Measurements from ENCODE around the gene FGL2.
"Not testable (repeated sequence)": the region's sequence is repeated elsewhere in the genome, so short reads cannot be mapped to it uniquely, and the experiment has no call there.

The FGL2 gene

GRCh38 chr7:77199013-77199966 lies at the start of gene FGL2:
Gene FGL2, minus strand, starts transcription at chr7:77199819. Its CDS starts 26 bp downstream, at chr7:77199793.
- DNase-seq = peak in 5 of 6 experiments; percentile 15 to 27 (median 19)

GRCh38 chr7:77248154-77248553 lies 48.5 kb upstream of the FGL2 start:
- DNase-seq = no peak

- DNase-seq = peak; percentile 63 to 84 (median 80)
Measured at GRCh38 chr7:77247206-77247850, 47.7 kb upstream of the FGL2 start.

- DNase-seq = no peak
Measured at GRCh38 chr7:77246026-77246640, 46.5 kb upstream of the FGL2 start.

- no peak for DNase-seq
Measured at GRCh38 chr7:77245015-77245755, 45.6 kb upstream of the FGL2 start.

GRCh38 chr7:77244222-77244934 lies 44.8 kb upstream of the FGL2 start:
- DNase-seq = no peak

GRCh38 chr7:77242554-77242953 lies 42.9 kb upstream of the FGL2 start:
- DNase-seq = no peak

GRCh38 chr7:77242068-77242467 lies 42.4 kb upstream of the FGL2 start:
- no peak for DNase-seq

GRCh38 chr7:77239471-77239870 lies 39.9 kb upstream of the FGL2 start:
- DNase-seq = peak in 1 of 6 experiments; percentile 1

- no peak for DNase-seq
Measured at GRCh38 chr7:77238703-77239136, 39.1 kb upstream of the FGL2 start.

GRCh38 chr7:77235276-77235675 lies 35.7 kb upstream of the FGL2 start:
- no peak for DNase-seq

GRCh38 chr7:77232467-77232866 lies 32.8 kb upstream of the FGL2 start:
- no peak for DNase-seq

- DNase-seq = not testable (repeated sequence)
Measured at GRCh38 chr7:77228795-77229194, 29.2 kb upstream of the FGL2 start.

- DNase-seq = no peak
Measured at GRCh38 chr7:77226357-77226839, 26.8 kb upstream of the FGL2 start.

GRCh38 chr7:77223261-77223660 lies 23.6 kb upstream of the FGL2 start:
- no peak for DNase-seq

GRCh38 chr7:77222819-77223218 lies 23.2 kb upstream of the FGL2 start:
- DNase-seq = peak in 3 of 6 experiments; percentile 12 to 31 (median 13)

GRCh38 chr7:77222065-77222464 lies 22.4 kb upstream of the FGL2 start:
- no peak for DNase-seq

- DNase-seq = not testable (repeated sequence)
Measured at GRCh38 chr7:77219701-77220331, 20.2 kb upstream of the FGL2 start.

GRCh38 chr7:77217474-77218185 lies 18.0 kb upstream of the FGL2 start:
- DNase-seq = no peak

- no peak for DNase-seq
Measured at GRCh38 chr7:77216181-77216845, 16.7 kb upstream of the FGL2 start.
